Measurements from ENCODE around the gene PRDM16. TPM values are rescaled to one million over a fixed set of nuclear protein-coding genes. Genes with fewer than 3 reads are reported as not detected.
"Not testable (repeated sequence)": the region's sequence is repeated elsewhere in the genome, so short reads cannot be mapped to it uniquely, and the experiment has no call there.

PRDM16 gene
- total RNA-seq, 1 experiment from 2014 or later, result not detected

- no peak for DNase-seq (ENCODE audit: low read depth)
These were observed 93.4 kb downstream of the PRDM16 start for GRCh38 chr1:3162322-3162882.

- DNase-seq (ENCODE audit: low read depth), result no peak
These were observed 94.4 kb downstream of the PRDM16 start for GRCh38 chr1:3163356-3163755.

GRCh38 chr1:3164671-3165070, 95.7 kb downstream of the PRDM16 start:
- no peak for DNase-seq (ENCODE audit: low read depth)

GRCh38 chr1:3165189-3165588, 96.2 kb downstream of the PRDM16 start:
- DNase-seq (ENCODE audit: low read depth), result not testable (repeated sequence)

GRCh38 chr1:3166206-3166918, 97.4 kb downstream of the PRDM16 start:
- no peak for DNase-seq (ENCODE audit: low read depth)

- no peak for DNase-seq (ENCODE audit: low read depth)
These were observed 98.3 kb downstream of the PRDM16 start for GRCh38 chr1:3167255-3167654.

- DNase-seq (ENCODE audit: low read depth), result no peak
These were observed 99.7 kb downstream of the PRDM16 start for GRCh38 chr1:3168678-3169077.

GRCh38 chr1:3169665-3170356, 100.8 kb downstream of the PRDM16 start:
- no peak for DNase-seq (ENCODE audit: low read depth)

GRCh38 chr1:3170561-3171453, 101.8 kb downstream of the PRDM16 start:
- DNase-seq (ENCODE audit: low read depth), result peak; percentile 15

GRCh38 chr1:3171761-3172160, 102.8 kb downstream of the PRDM16 start:
- no peak for DNase-seq (ENCODE audit: low read depth)

GRCh38 chr1:3172431-3173380, 103.7 kb downstream of the PRDM16 start:
- no peak for DNase-seq (ENCODE audit: low read depth)

- no peak for DNase-seq (ENCODE audit: low read depth)
These were observed 104.5 kb downstream of the PRDM16 start for GRCh38 chr1:3173381-3173980.

- peak; percentile 63 for DNase-seq (ENCODE audit: low read depth)
These were observed 105.7 kb downstream of the PRDM16 start for GRCh38 chr1:3174487-3175247.

GRCh38 chr1:3175486-3175885, 106.5 kb downstream of the PRDM16 start:
- no peak for DNase-seq (ENCODE audit: low read depth)

GRCh38 chr1:3176028-3176427, 107.0 kb downstream of the PRDM16 start:
- no peak for DNase-seq (ENCODE audit: low read depth)

GRCh38 chr1:3176820-3177219, 107.8 kb downstream of the PRDM16 start:
- DNase-seq (ENCODE audit: low read depth), result no peak

GRCh38 chr1:3178279-3178678, 109.3 kb downstream of the PRDM16 start:
- no peak for DNase-seq (ENCODE audit: low read depth)

- DNase-seq (ENCODE audit: low read depth), result no peak
These were observed 110.5 kb downstream of the PRDM16 start for GRCh38 chr1:3179471-3179870.

GRCh38 chr1:3180915-3181314, 111.9 kb downstream of the PRDM16 start:
- DNase-seq (ENCODE audit: low read depth), result no peak

- DNase-seq (ENCODE audit: low read depth), result no peak
These were observed 113.0 kb downstream of the PRDM16 start for GRCh38 chr1:3181956-3182355.
